ENCODE results near the gene MED27.

Gene MED27

GRCh38 chr9:131874447-131874846 lies 205.2 kb downstream of the MED27 start:
- DNase-seq = no peak

GRCh38 chr9:131873891-131874440 lies 205.7 kb downstream of the MED27 start:
- DNase-seq = no peak

- no peak for DNase-seq
Measured at GRCh38 chr9:131873335-131873734, 206.3 kb downstream of the MED27 start.

- DNase-seq = no peak
Measured at GRCh38 chr9:131872702-131873101, 207.0 kb downstream of the MED27 start.

GRCh38 chr9:131872006-131872405 lies 207.7 kb downstream of the MED27 start:
- no peak for DNase-seq

GRCh38 chr9:131870156-131870555 lies 209.5 kb downstream of the MED27 start:
- DNase-seq = no peak

GRCh38 chr9:131869348-131869747 lies 210.3 kb downstream of the MED27 start:
- DNase-seq = no peak

- DNase-seq = no peak
Measured at GRCh38 chr9:131868766-131869165, 210.9 kb downstream of the MED27 start.

GRCh38 chr9:131867611-131868192 lies 212.0 kb downstream of the MED27 start:
- no peak for DNase-seq

GRCh38 chr9:131865446-131866195 lies 214.0 kb downstream of the MED27 start:
- DNase-seq = no peak

- DNase-seq = no peak
Measured at GRCh38 chr9:131864531-131864930, 215.1 kb downstream of the MED27 start.

GRCh38 chr9:131863306-131863896 lies 216.3 kb downstream of the MED27 start:
- no peak for DNase-seq

GRCh38 chr9:131862261-131862660 lies 217.4 kb downstream of the MED27 start:
- no peak for DNase-seq

- no peak for DNase-seq
Measured at GRCh38 chr9:131860430-131860829, 219.2 kb downstream of the MED27 start.

GRCh38 chr9:131858147-131858546 lies 221.5 kb downstream of the MED27 start:
- no peak for DNase-seq

- DNase-seq = no peak
Measured at GRCh38 chr9:131856105-131856504, 223.6 kb downstream of the MED27 start.

GRCh38 chr9:131854896-131855613 lies 224.6 kb downstream of the MED27 start:
- no peak for DNase-seq

GRCh38 chr9:131854334-131854733 lies 225.3 kb downstream of the MED27 start:
- DNase-seq = no peak

GRCh38 chr9:131853434-131853833 lies 226.2 kb downstream of the MED27 start:
- DNase-seq = no peak

- no peak for DNase-seq
Measured at GRCh38 chr9:131851414-131851813, 228.3 kb downstream of the MED27 start.

- no peak for DNase-seq
Measured at GRCh38 chr9:131849391-131849790, 230.3 kb downstream of the MED27 start.

GRCh38 chr9:131848570-131849160 lies 231.0 kb downstream of the MED27 start:
- DNase-seq = no peak
